ENCODE data around the gene RAB1A.

Gene RAB1A

GRCh38 chr2:65062843-65063825 is 66.8 kb downstream of the RAB1A start:
- DNase-seq, result no peak

GRCh38 chr2:65061910-65062339 is 68.0 kb downstream of the RAB1A start:
- no peak for DNase-seq

- DNase-seq, result no peak
These were observed 68.6 kb downstream of the RAB1A start for GRCh38 chr2:65061146-65061909.

- no peak for DNase-seq
These were observed 70.8 kb downstream of the RAB1A start for GRCh38 chr2:65059071-65059470.

GRCh38 chr2:65057391-65058052 is 72.4 kb downstream of the RAB1A start:
- no peak for DNase-seq

- DNase-seq, result no peak
These were observed 72.9 kb downstream of the RAB1A start for GRCh38 chr2:65057054-65057375.

GRCh38 chr2:65056215-65057053 is 73.5 kb downstream of the RAB1A start, which contains the start of gene CEP68:
TSS of gene CEP68 (plus strand) at chr2:65056416. CDS start at chr2:65069445, 13,029 bp downstream.
- peak; percentile 62 to 98 (median 93) for DNase-seq

- DNase-seq, result peak in 14 of 51 donors; percentile 51 to 83 (median 70)
These were observed 74.3 kb downstream of the RAB1A start for GRCh38 chr2:65055422-65056214.

GRCh38 chr2:65054749-65055421 is 75.0 kb downstream of the RAB1A start:
- no peak for DNase-seq

- peak in 2 of 51 donors; percentile 18 to 19 for DNase-seq
These were observed 76.7 kb downstream of the RAB1A start for GRCh38 chr2:65053199-65053598.

GRCh38 chr2:65050931-65051330 is 79.0 kb downstream of the RAB1A start:
- DNase-seq, result no peak

GRCh38 chr2:65049010-65049639 is 80.8 kb downstream of the RAB1A start:
- DNase-seq, result no peak

GRCh38 chr2:65046633-65047407 is 83.1 kb downstream of the RAB1A start:
- DNase-seq, result no peak

- DNase-seq, result no peak
These were observed 84.3 kb downstream of the RAB1A start for GRCh38 chr2:65045651-65046050.

GRCh38 chr2:65044097-65044735 is 85.7 kb downstream of the RAB1A start:
- DNase-seq, result no peak

- no peak for DNase-seq
These were observed 86.9 kb downstream of the RAB1A start for GRCh38 chr2:65043001-65043400.

Data from hypothalamus (tissue), 51 donors.